ENCODE results near the gene PPP1R26. TPM values are rescaled to one million over a fixed set of nuclear protein-coding genes. Genes with fewer than 3 reads are reported as not detected.

PPP1R26 gene
- total and polyA plus RNA-seq, 3 experiments from 2014 or later, result 0.47 to 0.84 (median 0.59) TPM

- ChIA-PET CTCF (no interaction called here), POLR2A (no interaction called here)
- H3K27me3 ChIP-seq (ENCODE audit: insufficient read depth, low read length, poor library complexity, severe bottlenecking), result peaks cover 7% of the 10 kb centered on the region
- no peaks in the 10 kb centered on the region for H3K9me3 Mint-ChIP-seq
- H3K4me3 Mint-ChIP-seq, result no peak overlapping the region
- H3K36me3 Mint-ChIP-seq, result no peaks in the 10 kb centered on the region
- H3K4me3 ChIP-seq (ENCODE audit: low read length), result no peak overlapping the region
- no peaks in the 10 kb centered on the region for H3K9me3 ChIP-seq (ENCODE audit: low read length)
- no peak overlapping the region for H3K27ac ChIP-seq (ENCODE audit: low read depth, low read length)
- no peaks in the 10 kb centered on the region for H3K4me1 Mint-ChIP-seq
- H3K27ac Mint-ChIP-seq, result no peak overlapping the region
- H3K36me3 ChIP-seq (ENCODE audit: insufficient read depth, low read length), result no peaks in the 10 kb centered on the region
- H3K4me1 ChIP-seq (ENCODE audit: insufficient read depth, low read length), result no peaks in the 10 kb centered on the region
- peaks cover 10 to 47% of the 10 kb centered on the region in 2 donors for H3K27me3 Mint-ChIP-seq
- DNase-seq, result no peak
Observed at GRCh38 chr9:135536216-135536615, 56.6 kb downstream of the PPP1R26 start.

Other genes with a start within 250 kb of the PPP1R26 start
- gene MRPS2, start 20.9 kb downstream of the PPP1R26 start, total RNA-seq, result 10 to 100 TPM; 66.7 to 71.0 TPM
- gene MRPS2, start 20.9 kb downstream of the PPP1R26 start, polyA plus RNA-seq, result 50.9 TPM
- gene LCN1, start 41.7 kb downstream of the PPP1R26 start, total RNA-seq, result not detected
- not detected for gene LCN1, start 41.7 kb downstream of the PPP1R26 start, polyA plus RNA-seq
- not detected for gene OBP2A, start 66.3 kb downstream of the PPP1R26 start, total RNA-seq
- gene OBP2A, start 66.3 kb downstream of the PPP1R26 start, polyA plus RNA-seq, result not detected
- not detected for gene PAEP, start 82.0 kb downstream of the PPP1R26 start, total RNA-seq
- gene PAEP, start 82.0 kb downstream of the PPP1R26 start, polyA plus RNA-seq, result not detected
- not detected for gene GLT6D1, start 159.8 kb downstream of the PPP1R26 start, total RNA-seq
- gene GLT6D1, start 159.8 kb downstream of the PPP1R26 start, polyA plus RNA-seq, result not detected
- gene LCN9, start 183.5 kb downstream of the PPP1R26 start, total RNA-seq, result not detected
- gene LCN9, start 183.5 kb downstream of the PPP1R26 start, polyA plus RNA-seq, result not detected
- gene SOHLH1, start 219.7 kb downstream of the PPP1R26 start, total RNA-seq, result not detected
- not detected for gene SOHLH1, start 219.7 kb downstream of the PPP1R26 start, polyA plus RNA-seq
- gene KCNT1, start 222.4 kb downstream of the PPP1R26 start, total RNA-seq, result not detected
- 0.16 TPM for gene KCNT1, start 222.4 kb downstream of the PPP1R26 start, polyA plus RNA-seq